ENCODE data around the gene MARK2.

MARK2 gene

GRCh38 chr11:63831326-63831725 lies 7.6 kb upstream of the MARK2 start:
- no peak for DNase-seq

- DNase-seq = peak; percentile 41 to 58 (median 51)
These were observed 6.6 kb upstream of the MARK2 start for GRCh38 chr11:63832336-63832735.

- DNase-seq = no peak
These were observed 5.9 kb upstream of the MARK2 start for GRCh38 chr11:63833048-63833447.

GRCh38 chr11:63834535-63835157 lies 4.3 kb upstream of the MARK2 start:
- DNase-seq = no peak

GRCh38 chr11:63835158-63835545 lies 3.8 kb upstream of the MARK2 start:
- DNase-seq = no peak

- DNase-seq = peak; percentile 82 to 87 (median 82)
These were observed 1.8 kb upstream of the MARK2 start for GRCh38 chr11:63837027-63837688.

- peak; percentile 66 to 78 (median 77) for DNase-seq
These were observed 1.2 kb upstream of the MARK2 start for GRCh38 chr11:63837739-63838138.

- DNase-seq = no peak
These were observed 696 bp upstream of the MARK2 start for GRCh38 chr11:63838150-63838677.

- DNase-seq = peak; percentile 58 to 72 (median 62)
These were observed 822 bp downstream of the MARK2 start for GRCh38 chr11:63839508-63840355.

GRCh38 chr11:63840356-63841060 lies 1.6 kb downstream of the MARK2 start:
- DNase-seq = peak in 2 of 3 donors; percentile 18 to 26

GRCh38 chr11:63841554-63841953 lies 2.6 kb downstream of the MARK2 start:
- no peak for DNase-seq

GRCh38 chr11:63843041-63843440 lies 4.1 kb downstream of the MARK2 start:
- DNase-seq = no peak

GRCh38 chr11:63844836-63845235 lies 5.9 kb downstream of the MARK2 start:
- no peak for DNase-seq

- peak; percentile 91 to 99 (median 97) for DNase-seq
These were observed 6.4 kb downstream of the MARK2 start for GRCh38 chr11:63845303-63845702.

- DNase-seq = no peak
These were observed 7.0 kb downstream of the MARK2 start for GRCh38 chr11:63845911-63846310.

- no peak for DNase-seq
These were observed 8.0 kb downstream of the MARK2 start for GRCh38 chr11:63846897-63847296.

GRCh38 chr11:63847363-63847762 lies 8.5 kb downstream of the MARK2 start:
- DNase-seq = no peak

- DNase-seq = no peak
These were observed 10.8 kb downstream of the MARK2 start for GRCh38 chr11:63849691-63850090.

GRCh38 chr11:63850920-63851319 lies 12.0 kb downstream of the MARK2 start:
- DNase-seq = no peak

- peak in 2 of 3 donors; percentile 20 to 40 for DNase-seq
These were observed 12.5 kb downstream of the MARK2 start for GRCh38 chr11:63851364-63851763.

GRCh38 chr11:63853476-63853875 lies 14.6 kb downstream of the MARK2 start:
- peak; percentile 51 to 63 (median 56) for DNase-seq

GRCh38 chr11:63854696-63855095 lies 15.8 kb downstream of the MARK2 start:
- no peak for DNase-seq

GRCh38 chr11:63855975-63856374 lies 17.1 kb downstream of the MARK2 start:
- DNase-seq = no peak
